GM12878 (cell line): ENCODE data around the gene TAF9B.

Experiments used
- BCLAF1 ChIP-seq: fragments of 450-650 bp; IDR thresholded peaks from 2 replicates; pipeline ENCODE4 v1.6.1; 2017; ENCODE audit warnings: antibody characterized with exemption, mild to moderate bottlenecking, moderate library complexity
- CHD2 ChIP-seq: IDR thresholded peaks from 2 replicates; pipeline ENCODE4 v1.6.1; 2011; ENCODE audit warnings: low read depth, low read length, improper control_type of control experiment, borderline replicate concordance
- CTCF ChIP-seq, 3 experiments: IDR thresholded peaks in 2 of 3; conservative IDR thresholded peaks in 1 of 3; 2 replicates each; pipeline ENCODE4 v1.5.1; 2011; ENCODE audit warnings: low read depth in 3 of 3, low read length in 3 of 3, mild to moderate bottlenecking in 3 of 3, control low read depth in 2 of 3, moderate library complexity in 2 of 3, inconsistent platforms in 1 of 3, mixed read lengths in 1 of 3; ENCODE audit not compliant: control insufficient read depth in 2 of 3, insufficient read depth in 1 of 3; ENCODE audit errors: extremely low read depth in 1 of 3
- EP300 ChIP-seq, 2 experiments: fragments of 150-350 bp in 1 of 2; IDR thresholded peaks; 2 replicates each; pipeline ENCODE4 v1.6.1; 2011 to 2012; ENCODE audit warnings: low read depth in 2 of 2, low read length in 2 of 2, borderline replicate concordance in 1 of 2, improper control_type of control experiment in 1 of 2, inconsistent platforms in 1 of 2; ENCODE audit not compliant: control insufficient read depth in 1 of 2
- IRF3 ChIP-seq: fragments of 450-650 bp; IDR thresholded peaks from 2 replicates; pipeline ENCODE4 v1.6.1; 2014; ENCODE audit warnings: mild to moderate bottlenecking
- SIN3A ChIP-seq: IDR thresholded peaks from 2 replicates; pipeline ENCODE4 v1.6.1; 2012; ENCODE audit warnings: low read depth, low read length, improper control_type of control experiment
- SRF ChIP-seq, 2 experiments: IDR thresholded peaks; 2 replicates each; pipeline ENCODE4 v1.6.1; 2011; ENCODE audit warnings: low read depth in 2 of 2, low read length in 2 of 2, mild to moderate bottlenecking in 1 of 2, moderate library complexity in 1 of 2

- TF ChIP-seq CTCF (IDR thresholded peaks at IDR 0.05 in 2 of 3, conservative IDR thresholded peaks at IDR 0.05 in 1 of 3; ENCODE audit: control insufficient read depth in 2 of 3, extremely low read depth in 1 of 3, insufficient read depth in 1 of 3, low read depth in 3 of 3, low read length in 3 of 3) (no peak), CHD2 (no peak), SIN3A (no peak), SRF (IDR thresholded peaks at IDR 0.05; ENCODE audit: low read depth in 2 of 2, low read length in 2 of 2) (no peak), IRF3 (no peak), EP300 (IDR thresholded peaks at IDR 0.05; ENCODE audit: borderline replicate concordance in 1 of 2, control insufficient read depth in 1 of 2, low read depth in 2 of 2, low read length in 2 of 2) (no peak), BCLAF1 (no peak)
These were observed 22.7 kb downstream of the TAF9B start for GRCh38 chrX:78116766-78117165.
